ENCODE data around the gene HLA-DQA1.
"Not testable (repeated sequence)": the region's sequence is repeated elsewhere in the genome, so short reads cannot be mapped to it uniquely, and the experiment has no call there.

The HLA-DQA1 gene

DNA sequence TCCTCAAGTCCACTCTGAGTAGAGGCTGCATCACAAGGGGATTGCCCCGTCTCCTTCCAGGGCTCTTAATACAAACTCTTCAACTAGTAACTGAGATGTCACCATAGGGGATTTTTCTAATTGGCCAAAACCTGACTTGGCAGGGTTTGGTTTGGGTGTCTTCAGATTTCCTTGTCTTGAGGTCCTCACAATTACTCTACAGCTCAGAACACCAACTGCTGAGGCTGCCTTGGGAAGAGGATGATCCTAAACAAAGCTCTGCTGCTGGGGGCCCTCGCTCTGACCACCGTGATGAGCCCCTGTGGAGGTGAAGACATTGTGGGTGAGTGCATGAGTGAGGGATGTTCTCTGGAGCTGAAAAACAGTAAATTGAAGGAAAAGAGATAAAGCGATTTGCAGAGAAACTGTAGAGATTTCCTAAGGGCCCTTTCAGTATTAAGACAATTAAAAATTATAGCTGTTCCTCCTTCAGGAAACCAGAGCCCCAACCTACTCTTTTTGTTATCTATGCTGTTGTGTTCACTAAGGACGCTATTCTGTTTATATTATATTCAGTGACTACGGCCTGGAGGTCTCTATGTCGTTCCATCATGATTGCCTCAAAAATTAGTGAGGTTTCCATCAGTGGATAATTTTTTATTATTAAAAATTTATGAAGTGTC lies at the start of gene HLA-DQA1:
HLA-DQA1 (plus strand) TSS at position 188 of the 662 bp plus-strand sequence; CDS start at position 241, 53 bp downstream.
- no peak for DNase-seq
- no peak for TF ChIP-seq POLR2A (IDR thresholded peaks at IDR 0.05; ENCODE audit: low read length)
- TF ChIP-seq GATA1 (IDR thresholded peaks at IDR 0.05; ENCODE audit: low read depth, low read length), result no peak

DNA sequence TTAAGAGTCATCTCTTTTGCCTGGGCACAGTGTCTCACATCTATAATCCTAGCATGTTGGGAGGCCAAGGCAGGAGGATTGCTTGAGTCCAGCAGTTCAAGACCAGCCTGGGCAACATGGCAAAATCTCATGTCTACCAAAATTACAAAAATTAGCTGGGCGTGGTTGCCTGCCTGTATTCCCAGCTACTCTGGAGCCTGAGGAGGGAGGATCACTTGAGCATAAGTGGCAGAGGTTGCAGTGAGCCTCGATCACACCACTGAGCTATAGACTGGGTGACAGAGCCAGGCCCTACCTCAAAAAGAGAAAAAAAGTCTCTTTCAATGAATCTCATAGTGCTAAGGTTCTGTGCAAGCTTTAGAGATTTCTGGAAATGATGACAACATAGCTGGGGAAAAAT lies 49.0 kb upstream of the HLA-DQA1 start:
- TF ChIP-seq GATA1 (IDR thresholded peaks at IDR 0.05; ENCODE audit: low read depth, low read length) (no peak), POLR2A (IDR thresholded peaks at IDR 0.05; ENCODE audit: low read length) (no peak)
- no peak for DNase-seq

DNA sequence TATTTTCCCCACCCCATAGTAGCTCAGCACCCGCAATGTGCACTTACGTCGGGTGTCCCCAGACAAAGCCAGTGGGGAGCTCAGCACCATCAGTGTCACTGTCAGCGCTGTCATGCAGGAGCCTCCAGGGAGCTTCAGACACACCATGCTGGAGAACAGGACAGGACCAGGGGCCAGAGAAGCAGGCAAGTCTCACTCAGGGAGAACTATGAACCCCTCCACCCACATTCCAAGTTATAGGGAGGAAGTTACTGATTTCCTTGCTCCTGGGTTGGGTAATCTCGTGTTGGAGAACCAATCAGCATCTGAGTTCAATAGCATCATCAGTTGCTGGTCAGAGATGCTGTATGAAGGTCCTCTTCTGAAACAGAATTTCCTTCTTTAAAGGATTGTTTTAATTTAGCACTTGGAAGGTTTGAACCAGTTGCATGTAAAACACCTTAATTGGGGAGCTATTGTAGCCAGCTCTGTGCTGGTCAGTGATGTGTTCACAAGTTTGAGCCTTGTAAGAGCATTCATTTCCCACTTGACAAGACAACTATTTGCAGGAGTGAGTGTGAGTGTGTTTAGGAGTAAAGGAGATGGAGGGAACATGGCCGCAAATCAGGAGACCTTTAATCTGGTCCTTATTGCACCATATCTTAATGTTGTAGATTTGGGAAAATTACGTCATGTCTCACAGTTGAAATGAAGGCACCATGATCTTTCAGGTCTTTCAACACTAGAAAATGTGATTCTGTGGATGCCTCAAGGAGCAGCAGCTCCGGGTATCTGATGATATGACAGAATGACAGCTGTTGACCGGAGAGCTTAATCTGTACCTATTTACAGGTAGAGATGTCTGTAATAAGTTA lies 47.4 kb upstream of the HLA-DQA1 start, which contains the start of gene HLA-DRB1:
HLA-DRB1 (minus strand) TSS at position 253 of the 854 bp plus-strand sequence; CDS start at position 147, 106 bp downstream.
- peak in 1 of 2 experiments; percentile 5 for DNase-seq
- TF ChIP-seq POLR2A (IDR thresholded peaks at IDR 0.05; ENCODE audit: low read length) (no peak), GATA1 (IDR thresholded peaks at IDR 0.05; ENCODE audit: low read depth, low read length) (no peak)

DNA sequence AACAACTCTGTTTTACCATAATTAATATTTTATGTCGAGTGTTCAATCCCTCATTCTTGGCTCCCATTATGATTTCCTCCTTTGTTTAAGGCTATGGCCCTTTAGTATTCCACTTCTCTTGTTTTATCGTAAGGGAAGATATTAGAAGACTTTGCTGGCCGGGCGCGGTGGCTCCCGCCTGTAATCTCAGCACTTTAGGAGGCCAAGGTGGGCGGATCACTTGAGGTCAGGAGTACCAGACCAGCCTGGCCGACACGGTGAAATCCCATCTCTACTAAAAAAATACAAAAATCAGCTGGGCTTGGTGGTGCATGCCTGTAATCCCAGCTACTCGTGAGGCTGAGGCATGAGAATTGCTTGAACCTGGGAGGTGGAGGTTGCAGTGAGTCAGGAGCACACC lies 46.5 kb upstream of the HLA-DQA1 start:
- DNase-seq, result not testable (repeated sequence)

DNA sequence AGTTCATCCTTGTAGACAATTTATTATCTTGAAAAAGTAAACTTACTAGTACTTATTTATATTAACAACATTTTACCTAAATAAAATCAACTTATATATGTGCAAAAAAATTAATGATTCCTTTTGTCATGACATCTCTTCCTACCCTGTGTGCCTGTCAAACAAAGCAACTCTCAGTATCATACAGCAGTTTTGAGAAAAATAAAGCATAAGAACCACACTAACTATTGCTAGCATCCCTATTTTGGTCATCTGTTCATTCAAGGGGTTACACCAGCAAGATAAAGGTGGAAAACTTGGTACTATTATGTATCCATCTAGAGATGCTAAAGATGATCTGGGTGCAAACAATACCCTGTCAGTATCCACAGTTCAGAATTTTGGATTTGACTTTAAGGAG lies 40.2 kb upstream of the HLA-DQA1 start:
- TF ChIP-seq POLR2A (IDR thresholded peaks at IDR 0.05; ENCODE audit: low read length), result no peak
- no peak for TF ChIP-seq GATA1 (IDR thresholded peaks at IDR 0.05; ENCODE audit: low read depth, low read length)
- no peak for DNase-seq

DNA sequence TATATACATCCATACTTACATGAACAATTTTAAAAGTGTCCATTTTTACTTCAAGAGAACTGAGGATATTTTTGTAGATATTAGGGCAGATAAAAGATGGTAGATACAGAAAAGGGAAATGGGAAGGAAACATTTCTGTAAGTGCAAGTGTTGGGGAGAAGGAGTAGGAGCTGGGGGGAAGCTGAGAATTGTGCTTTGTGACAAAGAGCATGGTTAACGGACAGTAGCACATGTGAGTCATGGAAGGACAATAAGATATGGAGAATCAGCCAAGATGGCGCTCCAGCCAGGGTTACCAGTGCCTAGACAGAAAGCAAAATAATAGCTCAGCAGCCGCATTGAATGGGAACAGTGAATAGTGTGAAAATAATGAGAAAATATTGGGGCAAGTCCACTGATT lies 34.8 kb upstream of the HLA-DQA1 start:
- no peak for DNase-seq
- TF ChIP-seq POLR2A (IDR thresholded peaks at IDR 0.05; ENCODE audit: low read length) (no peak), GATA1 (IDR thresholded peaks at IDR 0.05; ENCODE audit: low read depth, low read length) (no peak)

DNA sequence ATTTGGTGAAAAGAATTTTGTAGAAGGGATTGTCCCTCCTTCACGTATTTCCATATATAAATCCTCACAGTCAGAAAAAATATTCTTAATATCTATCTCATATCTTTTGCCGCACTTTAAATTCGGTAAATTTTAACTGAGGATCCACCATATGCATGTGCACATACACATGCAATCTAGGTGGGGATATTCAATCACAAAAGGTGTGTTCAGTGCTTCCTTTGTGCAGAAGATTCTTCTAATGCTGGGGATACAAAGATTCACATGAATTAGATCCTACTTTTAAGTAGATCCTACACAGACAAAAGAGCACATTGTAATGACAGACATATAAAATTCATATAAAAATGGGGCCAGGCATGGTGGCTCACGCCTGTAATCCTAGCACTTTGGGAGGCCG lies 34.0 kb upstream of the HLA-DQA1 start:
- TF ChIP-seq POLR2A (IDR thresholded peaks at IDR 0.05; ENCODE audit: low read length), result no peak
- TF ChIP-seq GATA1 (IDR thresholded peaks at IDR 0.05; ENCODE audit: low read depth, low read length), result no peak

DNA sequence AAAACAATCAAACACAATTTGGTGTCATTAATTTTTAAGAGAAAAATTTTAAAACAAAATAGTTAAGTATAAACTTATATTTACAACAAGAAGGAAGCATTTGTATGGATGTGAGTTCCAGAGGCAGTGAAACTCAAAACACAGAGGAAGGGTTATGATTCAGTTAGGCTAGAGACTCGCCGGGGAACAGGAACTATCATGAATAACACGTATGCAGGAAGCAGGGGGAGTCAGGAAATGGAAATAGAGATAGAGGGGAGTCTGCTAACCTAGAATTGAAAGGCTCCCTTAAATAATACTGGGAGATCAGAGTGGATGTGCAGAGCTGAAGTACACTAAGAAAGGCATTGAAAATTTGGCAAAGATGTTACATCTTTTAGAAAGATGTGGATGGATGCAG lies 33.3 kb upstream of the HLA-DQA1 start:
- TF ChIP-seq POLR2A (IDR thresholded peaks at IDR 0.05; ENCODE audit: low read length), result no peak
- no peak for DNase-seq

More for the DNA sequence above, 34.0 kb upstream of the HLA-DQA1 start:
- DNase-seq, result no peak

DNA sequence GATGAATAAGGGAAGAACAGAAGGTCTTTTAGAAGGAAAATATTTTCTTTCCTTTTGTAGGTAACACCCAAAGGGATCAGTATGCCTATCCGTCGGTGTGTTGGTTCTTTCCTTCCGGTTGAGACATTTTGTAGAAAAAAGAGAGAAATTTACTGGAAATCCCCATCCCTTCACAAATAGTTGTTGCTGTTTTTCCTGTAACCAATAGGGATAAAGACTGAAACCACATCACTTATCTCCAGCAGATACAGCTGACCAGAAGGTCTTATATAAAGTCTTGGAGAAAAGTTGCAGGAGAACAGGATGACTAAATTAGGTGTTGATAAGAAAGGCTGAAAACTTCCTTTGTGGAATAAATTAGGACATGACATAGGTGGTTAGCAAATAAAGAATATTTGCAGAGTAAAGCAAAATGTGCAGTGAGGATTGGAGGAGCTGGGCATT lies 32.8 kb upstream of the HLA-DQA1 start:
- TF ChIP-seq GATA1 (IDR thresholded peaks at IDR 0.05; ENCODE audit: low read depth, low read length) (no peak), POLR2A (IDR thresholded peaks at IDR 0.05; ENCODE audit: low read length) (no peak)
- no peak for DNase-seq

DNA sequence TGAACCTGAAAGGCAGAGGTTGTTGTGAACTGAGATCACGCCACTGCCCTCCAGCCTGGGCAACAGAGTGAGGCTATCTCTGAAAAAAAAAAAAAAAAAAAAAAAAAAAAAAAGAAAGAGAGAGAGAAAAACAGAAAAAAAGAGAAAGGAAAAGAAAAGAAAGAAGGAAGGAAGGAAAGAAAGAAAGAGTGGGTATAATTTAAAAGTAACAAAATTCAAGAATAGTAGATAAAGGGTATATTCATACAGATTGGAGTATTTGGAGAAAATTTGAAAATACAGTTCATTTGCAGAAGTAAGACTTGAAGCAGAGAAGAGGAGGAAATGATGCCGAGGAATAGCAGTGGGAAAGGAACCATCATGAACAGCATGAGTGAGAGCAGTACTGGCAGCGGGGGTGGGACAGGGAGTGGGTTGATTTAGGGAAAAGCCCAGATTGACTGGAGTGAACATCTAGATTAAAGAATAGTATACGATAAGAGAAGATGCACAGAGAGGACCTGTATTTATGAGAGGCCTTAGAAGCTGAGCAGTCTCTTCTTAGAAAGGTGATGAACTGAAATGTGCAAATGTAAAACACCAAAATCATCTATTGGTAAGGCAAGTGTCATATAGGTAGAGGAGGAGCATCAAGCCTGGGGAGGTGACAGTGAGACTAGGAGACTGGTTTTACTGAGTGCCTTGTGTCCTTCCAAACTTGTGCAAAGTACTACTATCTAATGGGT lies 29.8 kb upstream of the HLA-DQA1 start:
- DNase-seq, result no peak

DNA sequence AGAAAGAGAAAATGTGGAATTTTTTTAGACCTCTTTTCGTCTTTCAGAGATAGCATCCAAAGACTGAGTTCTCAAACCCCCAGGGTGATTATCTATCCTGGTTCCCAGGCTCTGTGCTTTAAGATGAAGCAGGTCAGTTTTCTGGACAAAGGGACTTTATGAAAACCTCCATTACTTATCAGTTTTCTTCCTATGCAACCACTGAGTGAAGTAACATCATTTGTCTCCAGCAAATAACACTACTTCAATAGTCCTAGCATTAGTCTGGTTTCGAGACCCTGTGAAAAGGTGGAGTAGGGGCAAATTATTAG lies 29.3 kb upstream of the HLA-DQA1 start:
- TF ChIP-seq GATA1 (IDR thresholded peaks at IDR 0.05; ENCODE audit: low read depth, low read length) (no peak), POLR2A (IDR thresholded peaks at IDR 0.05; ENCODE audit: low read length) (no peak)
- DNase-seq, result no peak

More for the DNA sequence above, 29.8 kb upstream of the HLA-DQA1 start:
- TF ChIP-seq POLR2A (IDR thresholded peaks at IDR 0.05; ENCODE audit: low read length) (no peak), GATA1 (IDR thresholded peaks at IDR 0.05; ENCODE audit: low read depth, low read length) (no peak)

DNA sequence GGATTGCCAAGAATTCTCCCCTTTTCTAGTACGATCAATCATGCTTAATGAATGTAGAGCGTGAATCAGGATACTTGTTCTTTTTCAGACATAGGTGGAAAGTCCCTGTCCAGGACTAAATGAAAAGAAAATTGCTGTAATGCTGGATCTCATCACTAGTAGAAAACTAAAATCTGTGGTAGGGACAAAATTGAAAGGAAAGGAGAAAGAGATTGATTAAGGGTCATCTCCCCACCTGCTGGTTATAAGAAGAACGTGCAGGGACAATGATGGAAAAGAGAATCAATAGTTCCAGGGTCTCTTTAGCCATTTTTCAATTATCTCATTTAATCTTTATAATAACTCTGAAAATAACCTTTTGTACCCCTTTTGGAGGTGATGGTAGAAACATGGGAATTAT lies 28.8 kb upstream of the HLA-DQA1 start:
- DNase-seq, result no peak

DNA sequence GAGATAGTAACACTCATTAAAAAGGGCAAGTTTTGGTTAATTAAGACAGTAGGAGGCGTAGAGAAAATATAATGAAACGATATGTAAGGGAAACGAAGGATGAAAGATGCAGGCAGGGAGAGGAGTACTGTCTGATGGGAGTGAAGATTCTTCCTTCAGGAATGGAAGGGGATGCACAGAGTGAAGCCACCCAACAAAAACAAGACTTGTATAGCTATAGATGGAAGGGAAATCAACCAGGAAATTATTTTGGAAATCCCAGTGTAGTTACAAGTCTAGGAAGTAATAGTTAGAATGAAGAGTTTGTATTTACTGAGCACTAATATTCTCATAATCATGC lies 27.8 kb upstream of the HLA-DQA1 start:
- DNase-seq, result no peak
- TF ChIP-seq POLR2A (IDR thresholded peaks at IDR 0.05; ENCODE audit: low read length), result no peak
- TF ChIP-seq GATA1 (IDR thresholded peaks at IDR 0.05; ENCODE audit: low read depth, low read length), result no peak

More for the DNA sequence above, 28.8 kb upstream of the HLA-DQA1 start:
- no peak for TF ChIP-seq GATA1 (IDR thresholded peaks at IDR 0.05; ENCODE audit: low read depth, low read length)
